Lung (tissue), 12 donors: ENCODE data around the gene MTRR. TPM values are rescaled to one million over a fixed set of nuclear protein-coding genes. Genes with fewer than 3 reads are reported as not detected.

ENCODE experiments used
- ATAC-seq: fragments of 200-7000 bp; cut with Tn5 transposase; one replicate; pipeline ENCODE4 v1.9.1; 2020; ENCODE audit warnings: moderate number of reproducible peaks; ENCODE audit not compliant: insufficient read depth, low FRiP score
- DNase-seq, 3 donors: peaks; one replicate each; pipeline ENCODE4 v3.0.0-alpha.2; 2013 to 2017
- H3K27ac ChIP-seq, 2 donors: one replicate each; pipeline ENCODE4 v1.5.1; 2013; ENCODE audit warnings: mild to moderate bottlenecking in 2 of 2, moderate library complexity in 2 of 2, control low read depth in 1 of 2, inconsistent platforms in 1 of 2, low read depth in 1 of 2, low read length in 1 of 2
- H3K27me3 ChIP-seq, 3 donors: one replicate each; pipeline ENCODE4 v1.5.1; 2013; ENCODE audit warnings: low read length in 2 of 3; ENCODE audit not compliant: control insufficient read depth in 3 of 3, insufficient read depth in 3 of 3
- H3K36me3 ChIP-seq, 4 donors: one replicate each; pipeline ENCODE4 v1.5.1; 2013; ENCODE audit warnings: low read length in 4 of 4, mild to moderate bottlenecking in 1 of 4, moderate library complexity in 1 of 4; ENCODE audit not compliant: control insufficient read depth in 4 of 4, insufficient read depth in 4 of 4
- H3K4me1 ChIP-seq, 5 donors: one replicate each; pipeline ENCODE4 v1.5.1; 2013; ENCODE audit warnings: low read length in 5 of 5, mild to moderate bottlenecking in 2 of 5, moderate library complexity in 1 of 5; ENCODE audit not compliant: control insufficient read depth in 5 of 5, insufficient read depth in 5 of 5
- H3K4me3 ChIP-seq: one replicate; pipeline ENCODE4 v1.5.1; 2013; ENCODE audit warnings: mild to moderate bottlenecking, control low read depth, moderate library complexity
- H3K9ac ChIP-seq, 2 donors: one replicate each; pipeline ENCODE4 v1.5.1; 2013; ENCODE audit warnings: low read length in 2 of 2, control low read depth in 1 of 2; ENCODE audit not compliant: insufficient read depth in 1 of 2
- H3K9me3 ChIP-seq, 4 donors: one replicate each; pipeline ENCODE4 v1.5.1; 2013; ENCODE audit warnings: low read length in 3 of 4, mild to moderate bottlenecking in 1 of 4, moderate library complexity in 1 of 4; ENCODE audit not compliant: control insufficient read depth in 4 of 4, insufficient read depth in 3 of 4
- WGBS, 2 donors: extraction: QIAGEN DNeasy Blood & Tissue Kit; methylation state at CpG; one replicate each; pipeline ENCODE4 v1.1.7; 2013; 5-methylcytosine and 5-hydroxymethylcytosine counted together
- polyA plus RNA-seq, 2 donors: library from polyadenylated mRNA; stranded (reverse); fragments of 200-250 nt; gene quantifications; one replicate each; pipeline ENCODE4 v1.2.1, GENCODE V29; 2013
- total RNA-seq, 2 donors: library from RNA; depleted of rRNA in 1 of 2; stranded (reverse); fragments of >200 nt in 1 of 2; gene quantifications; one replicate each; pipeline ENCODE4 v1.2.1, GENCODE V29; 2014 to 2021
- TF ChIP-seq, protein P1 (sequence below): IDR thresholded peaks from 2 replicates; pipeline ENCODE4 v1.5.1; 2012; ENCODE audit warnings: mild to moderate bottlenecking; ENCODE audit errors: control extremely low read depth, extremely low read depth
- donor health status: control.
- donor health status: control.
- donor health status: Bipolar disorder and iron deficiency.
- donor health status: healthy.
- donor health status: DM: yes; HTN: yes; CAD: no.

Gene MTRR
- total and polyA plus RNA-seq, 4 donors = 31.0 to 115 (median 72.1) TPM

DNA sequence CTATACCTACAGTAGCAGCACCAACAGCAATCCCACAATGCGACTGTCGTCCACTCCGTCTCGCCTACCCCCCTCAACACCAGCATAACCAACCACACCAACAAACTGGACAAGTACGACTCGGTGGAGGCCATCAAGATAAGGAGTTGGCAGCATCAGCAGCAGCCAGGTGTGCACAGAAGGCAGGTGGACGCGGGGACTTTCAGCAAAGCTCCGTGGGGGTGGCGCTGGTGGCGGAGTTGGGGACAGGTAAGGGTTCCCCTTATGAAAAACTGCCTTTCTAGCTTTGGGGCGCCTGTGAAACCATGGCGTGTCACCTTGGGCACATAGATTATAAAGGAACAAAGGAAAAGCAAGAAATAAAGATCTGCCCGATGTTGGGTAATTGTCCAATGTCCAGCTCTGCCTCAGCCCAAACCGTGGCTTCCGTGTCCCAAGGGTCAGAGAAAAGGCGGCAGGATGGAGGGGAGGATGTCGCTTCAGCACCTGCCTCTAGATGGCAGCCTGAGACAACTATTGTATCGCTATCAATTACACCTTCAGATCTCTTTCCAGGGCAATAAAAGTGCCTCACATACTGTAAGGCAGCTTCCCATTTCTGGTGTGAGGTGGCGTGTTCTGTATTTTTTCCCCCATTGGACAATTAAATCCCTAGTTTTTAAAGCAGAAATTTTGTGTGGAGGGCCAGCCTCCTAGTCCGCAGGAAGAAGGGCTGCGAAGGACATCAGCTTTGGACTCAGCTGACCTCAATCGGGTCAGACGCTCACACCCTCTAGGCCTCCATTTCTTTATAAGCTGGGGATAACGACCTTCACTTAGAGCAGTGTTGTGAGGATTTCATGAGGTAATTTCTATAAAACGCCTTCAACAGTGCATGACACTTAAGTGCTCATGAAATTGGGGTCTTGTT, 58.8 kb downstream of the MTRR start:
- ATAC-seq = peak; percentile 67
- no peaks in the 10 kb centered on the region for H3K4me1 ChIP-seq
- peak; percentile 58 to 75 (median 65) for DNase-seq
- no peak overlapping the region for H3K4me3 ChIP-seq
- no peak overlapping the region for H3K27ac ChIP-seq
- H3K27me3 ChIP-seq = no peaks in the 10 kb centered on the region
- 54 to 55% methylated on average over 26 of the region's 26 CpGs for WGBS, 2 donors
- TF ChIP-seq, protein P1, sequence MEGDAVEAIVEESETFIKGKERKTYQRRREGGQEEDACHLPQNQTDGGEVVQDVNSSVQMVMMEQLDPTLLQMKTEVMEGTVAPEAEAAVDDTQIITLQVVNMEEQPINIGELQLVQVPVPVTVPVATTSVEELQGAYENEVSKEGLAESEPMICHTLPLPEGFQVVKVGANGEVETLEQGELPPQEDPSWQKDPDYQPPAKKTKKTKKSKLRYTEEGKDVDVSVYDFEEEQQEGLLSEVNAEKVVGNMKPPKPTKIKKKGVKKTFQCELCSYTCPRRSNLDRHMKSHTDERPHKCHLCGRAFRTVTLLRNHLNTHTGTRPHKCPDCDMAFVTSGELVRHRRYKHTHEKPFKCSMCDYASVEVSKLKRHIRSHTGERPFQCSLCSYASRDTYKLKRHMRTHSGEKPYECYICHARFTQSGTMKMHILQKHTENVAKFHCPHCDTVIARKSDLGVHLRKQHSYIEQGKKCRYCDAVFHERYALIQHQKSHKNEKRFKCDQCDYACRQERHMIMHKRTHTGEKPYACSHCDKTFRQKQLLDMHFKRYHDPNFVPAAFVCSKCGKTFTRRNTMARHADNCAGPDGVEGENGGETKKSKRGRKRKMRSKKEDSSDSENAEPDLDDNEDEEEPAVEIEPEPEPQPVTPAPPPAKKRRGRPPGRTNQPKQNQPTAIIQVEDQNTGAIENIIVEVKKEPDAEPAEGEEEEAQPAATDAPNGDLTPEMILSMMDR = peak; percentile 48
- no peaks in the 10 kb centered on the region for H3K36me3 ChIP-seq
- no peak overlapping the region for H3K9ac ChIP-seq
- no peaks in the 10 kb centered on the region for H3K9me3 ChIP-seq

DNA sequence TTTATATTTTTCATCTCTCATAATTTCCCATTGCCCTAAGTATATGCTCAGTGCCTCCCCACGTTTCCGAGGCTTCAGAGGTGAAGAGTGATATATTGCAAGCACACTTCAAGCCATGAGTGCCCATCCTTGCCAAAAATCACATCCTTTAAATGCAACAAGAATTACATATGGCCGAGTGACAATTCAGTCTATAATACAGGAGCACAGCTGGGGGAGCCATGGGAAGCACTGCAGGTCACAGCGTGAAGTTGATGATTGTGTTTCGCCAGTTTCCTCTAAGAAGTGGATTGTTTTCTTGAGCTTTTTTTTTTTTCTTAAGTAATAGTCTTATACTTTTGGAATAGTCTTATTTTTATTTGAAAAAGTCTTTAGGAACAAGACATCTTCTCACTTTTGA, 61.1 kb downstream of the MTRR start:
- TF ChIP-seq, protein P1 = no peak
- Histone ChIP-seq H3K36me3 (no peaks in the 10 kb centered on the region), H3K4me3 (no peak overlapping the region), H3K27ac (no peak overlapping the region), H3K4me1 (no peaks in the 10 kb centered on the region), H3K9ac (no peak overlapping the region), H3K27me3 (no peaks in the 10 kb centered on the region), H3K9me3 (no peaks in the 10 kb centered on the region)
- ATAC-seq (no peak), DNase-seq (peak in 1 of 3 donors; percentile 29)
- 56 to 72% methylated on average over 5 of the region's 5 CpGs for WGBS, 2 donors

DNA sequence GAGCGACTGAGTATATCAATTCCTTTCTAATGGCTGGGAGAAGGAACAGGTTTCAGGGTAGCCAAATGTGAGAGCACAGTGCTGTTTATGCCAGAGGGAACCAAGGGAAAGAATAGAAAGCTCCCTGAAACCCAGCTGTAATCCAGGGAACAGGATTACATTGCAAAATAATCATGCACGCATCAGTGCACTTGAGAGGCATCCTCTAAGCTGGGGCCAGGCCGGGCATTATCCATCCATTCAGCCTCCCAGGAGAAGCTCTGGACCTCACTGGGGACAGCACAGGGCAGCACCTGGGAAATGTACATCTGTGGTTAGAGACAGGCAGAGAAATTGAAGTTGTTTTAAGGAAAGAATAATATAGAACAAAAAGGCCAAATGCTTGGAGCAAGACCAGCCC, 72.7 kb downstream of the MTRR start:
- 85 to 90% methylated on average over 3 of the region's 3 CpGs for WGBS, 2 donors
- TF ChIP-seq, protein P1 = no peak
- Histone ChIP-seq H3K4me1 (no peaks in the 10 kb centered on the region), H3K4me3 (no peak overlapping the region), H3K9ac (no peak overlapping the region), H3K27me3 (no peaks in the 10 kb centered on the region), H3K9me3 (no peaks in the 10 kb centered on the region), H3K27ac (no peak overlapping the region), H3K36me3 (no peaks in the 10 kb centered on the region)
- DNase-seq (no peak), ATAC-seq (no peak)
